Thyroid gland (tissue), 4 donors: ENCODE results near the gene RAVER2. TPM values are rescaled to one million over a fixed set of nuclear protein-coding genes. Genes with fewer than 3 reads are reported as not detected.

ENCODE experiments used
- DNase-seq, 2 donors: peaks; one replicate each; pipeline ENCODE4 v3.0.0-alpha.2; 2019
- H3K27ac ChIP-seq, 3 donors: fragments of 200-600 bp; sonication (generic); 1 replicate in 2 of 3; 2 replicates in 1 of 3; pipeline ENCODE4 v1.5.1; 2016 to 2019; ENCODE audit warnings: mild to moderate bottlenecking in 1 of 3, moderate library complexity in 1 of 3
- H3K27me3 ChIP-seq: fragments of 200-600 bp; sonication (generic); one replicate; pipeline ENCODE4 v1.5.1; 2019
- H3K36me3 ChIP-seq, 2 donors: fragments of 200-600 bp; sonication (generic); one replicate each; pipeline ENCODE4 v1.5.1; 2016 to 2019
- H3K4me1 ChIP-seq, 2 donors: fragments of 200-600 bp; sonication (generic); one replicate each; pipeline ENCODE4 v1.5.1; 2017 to 2019
- H3K4me3 ChIP-seq, 3 donors: fragments of 200-600 bp; sonication (generic); replicated peaks in 1 of 3; 1 replicate in 2 of 3; 2 replicates in 1 of 3; pipeline ENCODE4 v1.5.1; 2016; ENCODE audit warnings: mild to moderate bottlenecking in 1 of 3
- H3K9me3 ChIP-seq: fragments of 200-600 bp; sonication (generic); one replicate; pipeline ENCODE4 v1.5.1; 2017
- CTCF ChIP-seq, 6 experiments: fragments of 200-600 bp in 3 of 6; fragments of 450-650 bp in 3 of 6; sonication (generic) in 3 of 6; IDR thresholded peaks; one replicate each; pipeline ENCODE4 v1.5.1; 2016 to 2019; ENCODE audit warnings: antibody characterized with exemption in 6 of 6, mild to moderate bottlenecking in 2 of 6, inconsistent platforms in 1 of 6, moderate library complexity in 1 of 6
- POLR2A ChIP-seq, 2 donors: fragments of 450-650 bp; IDR thresholded peaks; one replicate each; pipeline ENCODE4 v1.6.1; 2017; ENCODE audit warnings: antibody characterized with exemption in 2 of 2, mild to moderate bottlenecking in 2 of 2, moderate library complexity in 1 of 2
- WGBS, 2 donors: methylation state at CpG; one replicate each; pipeline ENCODE4 v1.1.5; 2017; 5-methylcytosine and 5-hydroxymethylcytosine counted together
- intact Hi-C: fragments of 100-400 bp; cut with DNase I; formaldehyde crosslinking; loops from one replicate; pipeline ENCODE4 v1.15.1; 2023
- total RNA-seq, 4 donors: library from RNA; depleted of rRNA; stranded (reverse); fragments of >200 nt; gene quantifications; one replicate each; pipeline ENCODE4 v1.2.3, GENCODE V29; 2016

The RAVER2 gene
- total RNA-seq, 4 donors from 2014 or later = 12.6 to 13.6 (median 13.2) TPM

- Histone ChIP-seq H3K9me3 (no peaks in the 10 kb centered on the region), H3K27me3 (no peaks in the 10 kb centered on the region), H3K4me3 (no peak overlapping the region), H3K36me3 (peaks cover 22 to 27% of the 10 kb centered on the region in 2 donors), H3K4me1 (no peaks in the 10 kb centered on the region), H3K27ac (no peak overlapping the region)
- TF ChIP-seq CTCF (IDR thresholded peaks at IDR 0.05) = no peak
- no peak for TF ChIP-seq POLR2A (IDR thresholded peaks at IDR 0.05)
- intact Hi-C loops = no loop called here
- no peak for DNase-seq
These were observed 133.2 kb downstream of the RAVER2 start for GRCh38 chr1:64878090-64878489.

- Histone ChIP-seq H3K27ac (no peak overlapping the region), H3K27me3 (no peaks in the 10 kb centered on the region), H3K4me3 (no peak overlapping the region), H3K36me3 (peaks cover 23 to 27% of the 10 kb centered on the region in 2 donors), H3K9me3 (no peaks in the 10 kb centered on the region), H3K4me1 (no peaks in the 10 kb centered on the region)
- intact Hi-C loops = no loop called here
- DNase-seq = no peak
- TF ChIP-seq POLR2A (IDR thresholded peaks at IDR 0.05) = no peak
- TF ChIP-seq CTCF (IDR thresholded peaks at IDR 0.05) = no peak
- WGBS, 2 donors = 89 to 94% methylated on average over 12 of the region's 12 CpGs
These were observed 134.2 kb downstream of the RAVER2 start for GRCh38 chr1:64878931-64879611.

- H3K36me3 ChIP-seq = peaks cover 18 to 23% of the 10 kb centered on the region in 2 donors
- no peak for DNase-seq
- 89 to 97% methylated on average over 4 of the region's 4 CpGs for WGBS, 2 donors
- intact Hi-C loops = no loop called here
- H3K27me3 ChIP-seq = no peaks in the 10 kb centered on the region
- no peaks in the 10 kb centered on the region for H3K4me1 ChIP-seq
- no peak overlapping the region for H3K27ac ChIP-seq
- TF ChIP-seq POLR2A (IDR thresholded peaks at IDR 0.05) = no peak
- no peak for TF ChIP-seq CTCF (IDR thresholded peaks at IDR 0.05)
- no peak overlapping the region for H3K4me3 ChIP-seq
- H3K9me3 ChIP-seq = no peaks in the 10 kb centered on the region
These were observed 135.6 kb downstream of the RAVER2 start for GRCh38 chr1:64880449-64880848.

- intact Hi-C loops = no loop called here
- TF ChIP-seq CTCF (IDR thresholded peaks at IDR 0.05) (no peak), POLR2A (IDR thresholded peaks at IDR 0.05) (no peak)
- H3K4me3 ChIP-seq = no peak overlapping the region
- no peaks in the 10 kb centered on the region for H3K4me1 ChIP-seq
- H3K9me3 ChIP-seq = no peaks in the 10 kb centered on the region
- no peak overlapping the region for H3K27ac ChIP-seq
- H3K27me3 ChIP-seq = no peaks in the 10 kb centered on the region
- H3K36me3 ChIP-seq = peaks cover 11 to 17% of the 10 kb centered on the region in 2 donors
- 90 to 92% methylated on average over 1 of the region's 1 CpG for WGBS, 2 donors
- DNase-seq = no peak
These were observed 136.4 kb downstream of the RAVER2 start for GRCh38 chr1:64881281-64881680.

Other genes with a start within 250 kb of the RAVER2 start
- 100 to 1,000 TPM; 102 to 165 (median 120) TPM for gene JAK1, start 221.5 kb downstream of the RAVER2 start, total RNA-seq